ENCODE measurements around the gene GAPDH.

DNA sequence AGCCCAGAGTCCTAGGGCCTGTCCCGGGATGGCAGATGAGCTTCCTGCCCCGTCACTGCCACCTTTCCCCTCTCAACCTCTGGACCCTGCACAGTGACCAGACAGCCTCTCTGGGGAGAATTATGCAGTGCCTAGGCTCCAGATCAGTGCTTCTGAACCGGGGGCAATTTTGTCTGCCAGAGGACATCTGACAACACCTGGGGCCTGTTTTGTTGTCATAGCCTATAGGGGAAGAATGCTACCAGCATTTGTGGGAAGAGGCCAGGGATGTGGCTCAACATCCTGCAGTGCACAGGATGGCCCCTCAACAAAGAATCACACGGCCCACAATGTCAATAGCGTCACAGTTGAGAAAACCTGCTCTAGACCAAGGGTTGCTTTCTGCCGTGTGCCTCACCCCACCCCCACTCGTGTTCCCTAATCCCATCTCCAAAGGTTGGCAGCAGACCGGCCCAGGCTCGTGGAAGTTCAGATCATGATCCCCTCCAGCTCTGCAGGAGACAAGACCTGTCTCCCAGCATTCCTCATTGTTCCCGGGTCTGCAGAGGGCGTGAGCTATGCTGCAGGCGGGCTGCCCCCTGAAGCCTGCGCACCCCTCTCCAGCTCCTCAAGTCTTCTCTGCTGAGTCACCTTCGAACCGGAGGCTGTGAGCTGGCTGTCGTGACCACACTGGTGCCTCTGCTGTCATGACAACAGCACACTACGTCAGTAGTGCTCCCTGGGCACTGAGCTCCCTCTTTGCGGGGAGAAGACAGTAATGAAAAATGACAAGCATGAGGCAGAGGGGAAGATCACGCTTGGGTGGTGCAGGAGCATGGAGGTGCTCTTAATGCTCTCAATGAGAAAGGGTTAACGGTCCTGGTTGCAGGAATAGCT is 2.0 kb upstream of the GAPDH start:
- TF ChIP-seq, protein P1, sequence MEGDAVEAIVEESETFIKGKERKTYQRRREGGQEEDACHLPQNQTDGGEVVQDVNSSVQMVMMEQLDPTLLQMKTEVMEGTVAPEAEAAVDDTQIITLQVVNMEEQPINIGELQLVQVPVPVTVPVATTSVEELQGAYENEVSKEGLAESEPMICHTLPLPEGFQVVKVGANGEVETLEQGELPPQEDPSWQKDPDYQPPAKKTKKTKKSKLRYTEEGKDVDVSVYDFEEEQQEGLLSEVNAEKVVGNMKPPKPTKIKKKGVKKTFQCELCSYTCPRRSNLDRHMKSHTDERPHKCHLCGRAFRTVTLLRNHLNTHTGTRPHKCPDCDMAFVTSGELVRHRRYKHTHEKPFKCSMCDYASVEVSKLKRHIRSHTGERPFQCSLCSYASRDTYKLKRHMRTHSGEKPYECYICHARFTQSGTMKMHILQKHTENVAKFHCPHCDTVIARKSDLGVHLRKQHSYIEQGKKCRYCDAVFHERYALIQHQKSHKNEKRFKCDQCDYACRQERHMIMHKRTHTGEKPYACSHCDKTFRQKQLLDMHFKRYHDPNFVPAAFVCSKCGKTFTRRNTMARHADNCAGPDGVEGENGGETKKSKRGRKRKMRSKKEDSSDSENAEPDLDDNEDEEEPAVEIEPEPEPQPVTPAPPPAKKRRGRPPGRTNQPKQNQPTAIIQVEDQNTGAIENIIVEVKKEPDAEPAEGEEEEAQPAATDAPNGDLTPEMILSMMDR (IDR thresholded peaks at IDR 0.05) = no peak
- no peak for TF ChIP-seq POLR2A (IDR thresholded peaks at IDR 0.05)

Data from lower leg skin (tissue), 3 donors.